Keratinocyte (primary cell): ENCODE results near the gene ADGRB2. TPM values are rescaled to one million over a fixed set of nuclear protein-coding genes. Genes with fewer than 3 reads are reported as not detected.

ENCODE experiments used
- DNase-seq: peaks from one replicate; pipeline ENCODE4 v3.0.0-alpha.2; 2011; ENCODE audit warnings: low read depth, missing footprints, low spot score
- FAIRE-seq: peaks from 2 replicates; lab custom pipeline; 2011; peaks lifted over from hg19 to GRCh38; lab: Jason Lieb, UNC
- H2AFZ ChIP-seq: 2 replicates; pipeline ENCODE4 v1.6.0; 2012; ENCODE audit warnings: low read length, control low read depth, inconsistent platforms; ENCODE audit not compliant: control insufficient read depth
- H3K27ac ChIP-seq: 2 replicates; pipeline ENCODE4 v1.5.1; 2011; ENCODE audit warnings: low read length; ENCODE audit not compliant: control insufficient read depth, insufficient read depth
- H3K27me3 ChIP-seq: 3 replicates; pipeline ENCODE4 v1.6.0; 2011; ENCODE audit warnings: low read length; ENCODE audit not compliant: control insufficient read depth, insufficient read depth; ENCODE audit errors: extremely low read depth
- H3K36me3 ChIP-seq, 2 experiments: 2 replicates in 1 of 2; 3 replicates in 1 of 2; pipeline ENCODE4 v1.5.1; 2011; ENCODE audit warnings: low read length in 2 of 2, mild to moderate bottlenecking in 1 of 2; ENCODE audit not compliant: control insufficient read depth in 2 of 2, insufficient read depth in 2 of 2; ENCODE audit errors: extremely low read depth in 1 of 2
- H3K4me1 ChIP-seq: 3 replicates; pipeline ENCODE4 v1.5.1; 2011; ENCODE audit warnings: low read length; ENCODE audit not compliant: control insufficient read depth, insufficient read depth; ENCODE audit errors: extremely low read depth
- H3K4me2 ChIP-seq: 3 replicates; pipeline ENCODE4 v1.6.0; 2011; ENCODE audit warnings: low read depth, low read length; ENCODE audit not compliant: control insufficient read depth, insufficient read depth; ENCODE audit errors: extremely low read depth
- H3K4me3 ChIP-seq, 3 experiments: fragments of 200-600 bp in 1 of 3; sonication (generic) in 1 of 3; 2 replicates in 2 of 3; 3 replicates in 1 of 3; pipeline ENCODE4 v1.5.1; 2011 to 2016; ENCODE audit warnings: low read length in 3 of 3, mild to moderate bottlenecking in 3 of 3, control low read depth in 2 of 3, inconsistent platforms in 1 of 3, low read depth in 1 of 3, mixed read lengths in 1 of 3, mixed run types in 1 of 3, moderate library complexity in 1 of 3; ENCODE audit not compliant: control insufficient read depth in 2 of 3, insufficient read depth in 2 of 3; ENCODE audit errors: extremely low read depth in 1 of 3
- H3K79me2 ChIP-seq: 2 replicates; pipeline ENCODE4 v1.6.0; 2012; ENCODE audit warnings: low read length; ENCODE audit not compliant: control insufficient read depth, insufficient read depth
- H3K9ac ChIP-seq: 3 replicates; pipeline ENCODE4 v1.6.0; 2011; ENCODE audit warnings: low read length; ENCODE audit not compliant: control insufficient read depth, insufficient read depth; ENCODE audit errors: extremely low read depth
- H3K9me1 ChIP-seq: 3 replicates; pipeline ENCODE4 v1.6.0; 2011; ENCODE audit warnings: low read length; ENCODE audit not compliant: control insufficient read depth, insufficient read depth; ENCODE audit errors: extremely low read depth
- H3K9me3 ChIP-seq: 2 replicates; pipeline ENCODE4 v1.5.1; 2012; ENCODE audit warnings: low read depth, low read length; ENCODE audit not compliant: control insufficient read depth
- H4K20me1 ChIP-seq: 3 replicates; pipeline ENCODE4 v1.6.0; 2011; ENCODE audit warnings: low read length; ENCODE audit not compliant: control insufficient read depth, insufficient read depth; ENCODE audit errors: extremely low read depth
- EZH2 ChIP-seq: IDR thresholded peaks from one replicate; pipeline ENCODE4 v1.6.1; 2012; ENCODE audit warnings: inconsistent platforms, mild to moderate bottlenecking, low read length, moderate library complexity
- dilution Hi-C: fragments of 300-500 bp; cut with MboI; formaldehyde crosslinking; loops from one replicate; pipeline ENCODE4 v1.7.0; 2020; ENCODE audit warnings: low sequenced_read_pairs; ENCODE audit not compliant: extremely low pct_ligation_motif_present
- polyA plus RNA-seq, 5 experiments: library from polyadenylated mRNA; depleted of rRNA in 3 of 5; stranded (reverse) in 3 of 5; stranded (forward) in 1 of 5; unstranded in 1 of 5; fragments of >200 nt; gene quantifications; 1 replicate in 1 of 5; 2 replicates in 3 of 5; 3 replicates in 1 of 5; pipeline versions ENCODE4 v1.2.1 to v1.2.3, GENCODE V29; 2011 to 2012; ENCODE audit warnings: missing spikeins in 2 of 5, low read depth in 1 of 5, low replicate concordance in 1 of 5
- TF ChIP-seq, protein P1 (sequence below), 3 experiments: IDR thresholded peaks in 1 of 3; conservative IDR thresholded peaks in 1 of 3; optimal IDR thresholded peaks in 1 of 3; 2 replicates in 2 of 3; 3 replicates in 1 of 3; pipeline versions ENCODE3 to v1.5.1; 2011; ENCODE audit warnings: low read length in 3 of 3, mild to moderate bottlenecking in 3 of 3, moderate library complexity in 2 of 3, control low read depth in 1 of 3, inconsistent platforms in 1 of 3; ENCODE audit not compliant: insufficient read depth in 2 of 3; ENCODE audit errors: extremely low read depth in 1 of 3

Gene ADGRB2
- polyA plus RNA-seq, 1 donor (not counting 4 experiments of a cell fraction or from before 2014, with no cell fraction given) = 0.68 TPM

DNA sequence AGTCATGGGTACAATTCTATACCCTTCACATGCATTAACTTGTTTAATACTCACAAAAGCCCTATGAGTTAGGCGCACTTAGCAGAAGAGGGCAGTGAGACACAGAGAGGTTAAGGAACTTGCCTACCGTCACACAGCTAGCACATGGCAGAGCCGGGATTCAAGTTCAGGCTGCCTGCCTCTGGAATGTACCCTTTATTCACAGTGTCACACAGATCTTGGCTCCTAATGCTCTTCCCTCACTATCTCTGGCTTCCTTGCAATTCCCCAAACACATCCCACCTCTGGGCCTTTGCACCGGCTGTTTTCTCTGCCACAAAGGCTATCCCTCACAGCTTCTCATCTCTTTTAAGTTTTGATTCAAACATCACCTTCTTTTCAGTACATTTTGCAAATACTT, 85.5 kb downstream of the ADGRB2 start:
- H3K4me2 ChIP-seq = no peak overlapping the region
- H2AFZ ChIP-seq = no peak overlapping the region
- no peaks in the 10 kb centered on the region for H4K20me1 ChIP-seq
- no peaks in the 10 kb centered on the region for H3K27me3 ChIP-seq
- no peak overlapping the region for H3K4me3 ChIP-seq
- no peak overlapping the region for H3K9ac ChIP-seq
- dilution Hi-C loops = no loop called here
- H3K36me3 ChIP-seq = peaks cover 40 to 66% of the 10 kb centered on the region in 2 experiments
- FAIRE-seq (no peak), DNase-seq (no peak)
- no peaks in the 10 kb centered on the region for H3K4me1 ChIP-seq
- H3K79me2 ChIP-seq = no peaks in the 10 kb centered on the region
- TF ChIP-seq, protein P1, sequence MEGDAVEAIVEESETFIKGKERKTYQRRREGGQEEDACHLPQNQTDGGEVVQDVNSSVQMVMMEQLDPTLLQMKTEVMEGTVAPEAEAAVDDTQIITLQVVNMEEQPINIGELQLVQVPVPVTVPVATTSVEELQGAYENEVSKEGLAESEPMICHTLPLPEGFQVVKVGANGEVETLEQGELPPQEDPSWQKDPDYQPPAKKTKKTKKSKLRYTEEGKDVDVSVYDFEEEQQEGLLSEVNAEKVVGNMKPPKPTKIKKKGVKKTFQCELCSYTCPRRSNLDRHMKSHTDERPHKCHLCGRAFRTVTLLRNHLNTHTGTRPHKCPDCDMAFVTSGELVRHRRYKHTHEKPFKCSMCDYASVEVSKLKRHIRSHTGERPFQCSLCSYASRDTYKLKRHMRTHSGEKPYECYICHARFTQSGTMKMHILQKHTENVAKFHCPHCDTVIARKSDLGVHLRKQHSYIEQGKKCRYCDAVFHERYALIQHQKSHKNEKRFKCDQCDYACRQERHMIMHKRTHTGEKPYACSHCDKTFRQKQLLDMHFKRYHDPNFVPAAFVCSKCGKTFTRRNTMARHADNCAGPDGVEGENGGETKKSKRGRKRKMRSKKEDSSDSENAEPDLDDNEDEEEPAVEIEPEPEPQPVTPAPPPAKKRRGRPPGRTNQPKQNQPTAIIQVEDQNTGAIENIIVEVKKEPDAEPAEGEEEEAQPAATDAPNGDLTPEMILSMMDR (optimal IDR thresholded peaks at IDR 0.05 in 1 of 3, IDR thresholded peaks at IDR 0.05 in 1 of 3, conservative IDR thresholded peaks at IDR 0.05 in 1 of 3; ENCODE audit: extremely low read depth in 1 of 3, insufficient read depth in 2 of 3, low read length in 3 of 3) = no peak
- TF ChIP-seq EZH2 = no peak
- no peaks in the 10 kb centered on the region for H3K9me1 ChIP-seq
- no peak overlapping the region for H3K27ac ChIP-seq
- no peaks in the 10 kb centered on the region for H3K9me3 ChIP-seq

GRCh38 chr1:31677949-31678348, 86.2 kb downstream of the ADGRB2 start:
- no peak for DNase-seq
- Histone ChIP-seq H3K4me2 (no peak overlapping the region), H3K36me3 (peaks cover 33 to 62% of the 10 kb centered on the region in 2 experiments), H4K20me1 (no peaks in the 10 kb centered on the region), H3K4me1 (no peaks in the 10 kb centered on the region), H3K27me3 (no peaks in the 10 kb centered on the region), H3K9ac (no peak overlapping the region), H3K4me3 (no peak overlapping the region), H3K9me3 (no peaks in the 10 kb centered on the region), H3K9me1 (no peaks in the 10 kb centered on the region), H3K27ac (no peak overlapping the region), H3K79me2 (no peaks in the 10 kb centered on the region), H2AFZ (no peak overlapping the region)
- dilution Hi-C loops = no loop called here
- TF ChIP-seq, protein P1 (optimal IDR thresholded peaks at IDR 0.05 in 1 of 3, IDR thresholded peaks at IDR 0.05 in 1 of 3, conservative IDR thresholded peaks at IDR 0.05 in 1 of 3; ENCODE audit: extremely low read depth in 1 of 3, insufficient read depth in 2 of 3, low read length in 3 of 3) = no peak
- no peak for TF ChIP-seq EZH2
- FAIRE-seq = no peak
